Stimulated activated CD4-positive, alpha-beta T cell treated with anti-CD3 and anti-CD28 coated beads, Interleukin-4, amount 100 ng/mL, for 4 hours (primary cell): Measurements from ENCODE around the gene BCO1.

Source experiments
- DNase-seq, 2 experiments: peaks; one replicate each; pipeline ENCODE4 v3.0.0-alpha.2; 2020

The BCO1 gene

GRCh38 chr16:81277541-81278080 lies 39.1 kb downstream of the BCO1 start:
- no peak for DNase-seq

- no peak for DNase-seq
These were observed 40.0 kb downstream of the BCO1 start for GRCh38 chr16:81278526-81278925.

GRCh38 chr16:81279392-81279791 lies 40.9 kb downstream of the BCO1 start:
- no peak for DNase-seq

- DNase-seq: no peak
These were observed 41.9 kb downstream of the BCO1 start for GRCh38 chr16:81280393-81280792.

- DNase-seq: no peak
These were observed 44.6 kb downstream of the BCO1 start for GRCh38 chr16:81283044-81283443.

- no peak for DNase-seq
These were observed 46.6 kb downstream of the BCO1 start for GRCh38 chr16:81284995-81285600.

GRCh38 chr16:81286190-81286589 lies 47.7 kb downstream of the BCO1 start:
- no peak for DNase-seq

GRCh38 chr16:81291117-81291516 lies 52.6 kb downstream of the BCO1 start:
- no peak for DNase-seq

- no peak for DNase-seq
These were observed 54.4 kb downstream of the BCO1 start for GRCh38 chr16:81292936-81293335.

GRCh38 chr16:81293909-81294802 lies 55.7 kb downstream of the BCO1 start:
- DNase-seq: no peak

- no peak for DNase-seq
These were observed 58.1 kb downstream of the BCO1 start for GRCh38 chr16:81296631-81297030.

- no peak for DNase-seq
These were observed 69.3 kb downstream of the BCO1 start for GRCh38 chr16:81307770-81308169.

- DNase-seq: peak in 1 of 2 experiments; percentile 3
These were observed 71.7 kb downstream of the BCO1 start for GRCh38 chr16:81310045-81310644.

- no peak for DNase-seq
These were observed 73.3 kb downstream of the BCO1 start for GRCh38 chr16:81311762-81312161.

GRCh38 chr16:81313701-81314602 lies 75.5 kb downstream of the BCO1 start:
- no peak for DNase-seq

- peak; percentile 91 to 95 for DNase-seq
These were observed 76.2 kb downstream of the BCO1 start, which contains the start of gene GAN for GRCh38 chr16:81314603-81315270. TSS of gene GAN (plus strand) at chr16:81314962. CDS start at chr16:81315114, 152 bp downstream.

GRCh38 chr16:81315271-81316175 lies 77.0 kb downstream of the BCO1 start:
- peak; percentile 44 to 54 for DNase-seq

- no peak for DNase-seq
These were observed 77.6 kb downstream of the BCO1 start for GRCh38 chr16:81316176-81316496.

- DNase-seq: no peak
These were observed 80.2 kb downstream of the BCO1 start for GRCh38 chr16:81318711-81319110.

GRCh38 chr16:81319221-81319912 lies 80.9 kb downstream of the BCO1 start:
- no peak for DNase-seq
